ENCODE results near the gene NCKAP5. TPM values are rescaled to one million over a fixed set of nuclear protein-coding genes. Genes with fewer than 3 reads are reported as not detected.

Gene NCKAP5
- total RNA-seq, 1 donor from 2014 or later = 7.4 TPM

DNA sequence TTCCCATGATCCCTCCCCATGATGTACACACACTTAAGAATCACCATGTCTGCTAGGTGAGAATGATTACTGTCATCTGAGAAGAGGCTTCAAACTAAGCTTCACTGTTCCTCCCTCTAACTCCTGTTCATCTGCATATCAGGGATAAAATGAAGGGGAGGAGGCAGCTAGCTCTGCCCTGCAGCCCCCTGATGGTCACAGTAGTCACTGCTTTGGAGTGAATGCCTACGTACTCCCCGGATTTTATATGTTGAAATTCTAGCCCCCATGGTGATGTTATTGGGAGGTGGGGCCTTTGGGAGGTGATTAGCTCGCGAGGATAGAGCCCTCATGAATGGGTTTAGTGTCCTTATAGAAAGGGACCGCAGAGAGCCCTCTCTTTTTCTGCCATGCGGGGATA is 156.4 kb downstream of the NCKAP5 start:
- peak; percentile 7 for DNase-seq (ENCODE audit: low spot score)
- Mint-ChIP-seq H3K4me1 (ENCODE audit: unreplicated experiment) (no peaks in the 10 kb centered on the region), H3K36me3 (ENCODE audit: low read depth, unreplicated experiment) (no peaks in the 10 kb centered on the region), H3K9me3 (ENCODE audit: unreplicated experiment) (no peaks in the 10 kb centered on the region), H3K4me3 (ENCODE audit: unreplicated experiment) (no peak overlapping the region), H3K27ac (ENCODE audit: unreplicated experiment) (no peak overlapping the region), H3K27me3 (ENCODE audit: unreplicated experiment) (peaks cover 1% of the 10 kb centered on the region)
- TF ChIP-seq, protein P1, sequence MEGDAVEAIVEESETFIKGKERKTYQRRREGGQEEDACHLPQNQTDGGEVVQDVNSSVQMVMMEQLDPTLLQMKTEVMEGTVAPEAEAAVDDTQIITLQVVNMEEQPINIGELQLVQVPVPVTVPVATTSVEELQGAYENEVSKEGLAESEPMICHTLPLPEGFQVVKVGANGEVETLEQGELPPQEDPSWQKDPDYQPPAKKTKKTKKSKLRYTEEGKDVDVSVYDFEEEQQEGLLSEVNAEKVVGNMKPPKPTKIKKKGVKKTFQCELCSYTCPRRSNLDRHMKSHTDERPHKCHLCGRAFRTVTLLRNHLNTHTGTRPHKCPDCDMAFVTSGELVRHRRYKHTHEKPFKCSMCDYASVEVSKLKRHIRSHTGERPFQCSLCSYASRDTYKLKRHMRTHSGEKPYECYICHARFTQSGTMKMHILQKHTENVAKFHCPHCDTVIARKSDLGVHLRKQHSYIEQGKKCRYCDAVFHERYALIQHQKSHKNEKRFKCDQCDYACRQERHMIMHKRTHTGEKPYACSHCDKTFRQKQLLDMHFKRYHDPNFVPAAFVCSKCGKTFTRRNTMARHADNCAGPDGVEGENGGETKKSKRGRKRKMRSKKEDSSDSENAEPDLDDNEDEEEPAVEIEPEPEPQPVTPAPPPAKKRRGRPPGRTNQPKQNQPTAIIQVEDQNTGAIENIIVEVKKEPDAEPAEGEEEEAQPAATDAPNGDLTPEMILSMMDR (IDR thresholded peaks at IDR 0.05; ENCODE audit: unreplicated experiment) = no peak

DNA sequence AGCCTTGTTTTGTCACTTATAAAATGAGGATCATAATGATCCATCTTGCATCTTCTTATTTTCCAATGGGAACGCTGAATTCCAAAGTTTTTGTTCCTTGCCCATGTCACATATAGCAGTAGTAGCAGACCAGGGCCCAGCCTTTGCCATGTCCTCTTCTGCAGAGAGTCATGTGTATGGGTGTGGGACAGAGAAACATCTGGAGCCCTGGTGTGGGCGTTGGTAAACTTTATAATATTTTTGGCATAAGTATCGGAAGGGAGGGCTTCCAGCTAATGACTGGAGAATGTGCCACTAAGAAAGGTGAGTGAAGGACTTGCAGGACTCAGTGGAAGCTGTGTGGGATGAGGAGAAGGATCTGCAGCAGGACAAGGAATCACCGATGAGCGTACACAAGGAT is 157.2 kb downstream of the NCKAP5 start:
- TF ChIP-seq, protein P1 (IDR thresholded peaks at IDR 0.05; ENCODE audit: unreplicated experiment) = no peak
- Mint-ChIP-seq H3K4me1 (ENCODE audit: unreplicated experiment) (no peaks in the 10 kb centered on the region), H3K9me3 (ENCODE audit: unreplicated experiment) (no peaks in the 10 kb centered on the region), H3K36me3 (ENCODE audit: low read depth, unreplicated experiment) (no peaks in the 10 kb centered on the region), H3K27me3 (ENCODE audit: unreplicated experiment) (peaks cover 1% of the 10 kb centered on the region), H3K27ac (ENCODE audit: unreplicated experiment) (no peak overlapping the region), H3K4me3 (ENCODE audit: unreplicated experiment) (no peak overlapping the region)
- DNase-seq (ENCODE audit: low spot score) = no peak

DNA sequence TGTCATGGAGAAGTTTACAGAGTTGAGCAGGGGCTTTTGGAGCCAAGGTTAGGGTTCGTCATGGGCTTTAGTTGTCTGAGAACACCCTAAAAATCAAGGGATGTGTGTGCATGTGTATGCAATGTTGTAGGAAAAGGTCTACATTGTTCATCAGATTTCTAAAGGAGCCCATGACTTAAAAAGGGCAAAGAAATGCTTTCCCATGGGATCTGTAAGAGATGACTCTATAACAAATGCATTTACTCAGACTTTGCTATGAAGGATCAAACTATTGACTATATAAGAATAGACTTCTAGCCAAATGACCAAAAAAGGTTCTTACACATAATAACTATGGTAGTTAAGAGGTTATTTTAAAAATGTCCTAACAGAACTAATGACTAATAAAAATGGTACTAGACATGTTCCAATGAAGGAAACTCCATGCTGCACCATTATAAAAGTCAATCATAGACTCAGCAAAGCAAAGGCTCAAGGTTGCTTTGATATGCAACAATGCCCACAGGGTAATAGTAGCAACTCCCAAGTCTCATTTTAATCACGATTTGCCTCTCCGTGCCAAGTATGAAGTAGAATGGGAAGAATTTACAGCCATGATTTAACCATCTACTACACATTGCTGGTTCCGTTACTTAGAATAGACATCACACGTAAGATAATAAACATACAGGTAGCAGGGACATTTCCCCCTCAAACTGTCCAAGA is 158.5 kb downstream of the NCKAP5 start:
- TF ChIP-seq, protein P1 (IDR thresholded peaks at IDR 0.05; ENCODE audit: unreplicated experiment) = no peak
- peaks cover 1% of the 10 kb centered on the region for H3K27me3 Mint-ChIP-seq (ENCODE audit: unreplicated experiment)
- H3K36me3 Mint-ChIP-seq (ENCODE audit: low read depth, unreplicated experiment) = no peaks in the 10 kb centered on the region
- H3K4me3 Mint-ChIP-seq (ENCODE audit: unreplicated experiment) = no peak overlapping the region
- H3K4me1 Mint-ChIP-seq (ENCODE audit: unreplicated experiment) = no peaks in the 10 kb centered on the region
- no peak for DNase-seq (ENCODE audit: low spot score)
- H3K9me3 Mint-ChIP-seq (ENCODE audit: unreplicated experiment) = no peaks in the 10 kb centered on the region
- no peak overlapping the region for H3K27ac Mint-ChIP-seq (ENCODE audit: unreplicated experiment)

DNA sequence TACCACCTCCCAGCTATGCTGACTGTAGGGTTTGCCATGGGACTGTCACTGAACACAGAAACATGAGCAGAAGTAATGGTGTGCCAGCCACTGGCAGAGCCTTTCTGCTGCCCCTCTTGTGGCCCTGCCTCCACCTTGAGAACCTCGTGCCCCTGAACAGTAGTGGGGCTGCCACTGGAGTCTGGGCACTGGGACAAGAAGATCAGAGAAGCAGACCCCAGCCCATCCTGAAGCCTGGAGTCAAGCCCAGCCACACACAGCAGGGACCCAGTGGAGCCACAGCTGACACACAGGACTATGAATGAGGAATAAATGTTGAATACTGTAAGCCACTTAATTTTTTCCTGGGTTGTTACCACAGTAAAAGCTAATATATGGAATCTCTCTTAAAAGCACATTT is 159.6 kb downstream of the NCKAP5 start:
- TF ChIP-seq, protein P1 (IDR thresholded peaks at IDR 0.05; ENCODE audit: unreplicated experiment) = no peak
- Mint-ChIP-seq H3K27ac (ENCODE audit: unreplicated experiment) (no peak overlapping the region), H3K4me1 (ENCODE audit: unreplicated experiment) (no peaks in the 10 kb centered on the region), H3K36me3 (ENCODE audit: low read depth, unreplicated experiment) (no peaks in the 10 kb centered on the region), H3K27me3 (ENCODE audit: unreplicated experiment) (peaks cover 1% of the 10 kb centered on the region), H3K9me3 (ENCODE audit: unreplicated experiment) (no peaks in the 10 kb centered on the region), H3K4me3 (ENCODE audit: unreplicated experiment) (no peak overlapping the region)
- no peak for DNase-seq (ENCODE audit: low spot score)

DNA sequence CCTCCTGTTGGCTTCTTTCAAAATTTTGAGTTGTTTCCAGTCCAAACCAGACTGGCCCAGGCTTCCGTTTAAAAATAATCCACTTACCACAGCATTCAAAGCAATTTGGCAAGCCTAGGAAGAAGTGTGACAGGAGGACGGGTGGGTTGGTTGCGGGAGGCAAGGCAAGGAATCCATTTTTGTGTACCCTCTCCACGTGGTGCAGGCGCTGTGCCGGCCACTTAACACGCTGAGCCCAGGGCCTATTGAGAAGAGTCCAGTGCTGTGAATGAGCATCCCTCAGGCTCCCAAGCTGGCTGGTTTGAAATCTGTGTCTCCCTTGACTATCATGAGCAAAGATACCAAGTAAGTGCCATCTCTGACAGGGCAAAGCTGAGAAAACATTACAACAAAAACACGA is 160.9 kb downstream of the NCKAP5 start:
- Mint-ChIP-seq H3K27me3 (ENCODE audit: unreplicated experiment) (peaks cover 1% of the 10 kb centered on the region), H3K4me1 (ENCODE audit: unreplicated experiment) (no peaks in the 10 kb centered on the region), H3K4me3 (ENCODE audit: unreplicated experiment) (no peak overlapping the region), H3K9me3 (ENCODE audit: unreplicated experiment) (no peaks in the 10 kb centered on the region), H3K36me3 (ENCODE audit: low read depth, unreplicated experiment) (no peaks in the 10 kb centered on the region), H3K27ac (ENCODE audit: unreplicated experiment) (no peak overlapping the region)
- TF ChIP-seq, protein P1 (IDR thresholded peaks at IDR 0.05; ENCODE audit: unreplicated experiment) = no peak
- DNase-seq (ENCODE audit: low spot score) = no peak
